Measurements from ENCODE around the gene UNK. TPM values are rescaled to one million over a fixed set of nuclear protein-coding genes. Genes with fewer than 3 reads are reported as not detected.

UNK gene
- total and polyA plus RNA-seq, 2 of the 13 experiments (the other 11 are each of a cell fraction or from before 2014, with no cell fraction given), result 31.6 to 33.0 TPM

DNA sequence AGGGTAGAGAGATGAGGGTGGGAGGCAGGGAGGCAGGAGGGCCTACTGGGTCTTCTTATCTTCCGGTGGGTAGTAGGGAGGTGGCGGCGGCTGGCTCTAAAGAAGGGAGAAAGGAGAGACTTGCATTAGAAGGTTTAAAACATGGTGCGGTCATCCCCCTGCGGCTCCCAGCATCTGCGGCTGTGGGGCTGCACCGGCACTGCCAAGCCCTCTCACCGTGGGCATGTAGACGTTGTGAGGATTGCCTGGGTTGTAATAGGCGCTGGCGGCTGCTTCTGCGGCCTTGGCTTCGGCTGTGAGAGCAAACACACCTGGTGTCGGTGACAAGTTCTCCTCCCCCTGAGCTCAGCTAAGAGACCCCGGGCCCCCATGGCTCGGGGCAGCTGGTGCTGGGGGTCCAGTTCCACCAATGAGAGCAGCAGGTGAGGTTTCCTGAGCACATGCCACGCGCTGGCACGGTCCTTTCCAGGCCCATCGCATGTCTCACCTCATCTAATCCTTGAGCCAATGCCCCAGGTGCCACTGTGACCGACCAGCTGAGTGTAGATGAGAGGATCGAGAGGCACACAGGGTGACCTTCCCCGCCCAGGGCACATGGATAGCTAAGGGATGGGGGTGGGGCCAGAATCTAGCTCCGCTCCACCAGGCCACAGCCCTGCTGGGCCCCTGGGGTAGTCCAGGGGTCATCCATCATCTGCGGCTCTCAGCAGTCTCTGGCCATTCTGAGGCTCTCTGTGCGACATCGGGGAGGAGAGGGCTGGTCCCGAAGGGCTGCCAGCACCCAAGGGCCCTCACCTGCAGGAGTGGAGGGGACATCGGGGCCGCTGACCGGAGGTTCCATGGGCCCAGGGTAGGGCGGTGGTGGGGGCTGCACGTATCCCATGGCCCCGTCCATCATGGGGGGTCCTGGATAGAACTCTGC lies 62.3 kb downstream of the UNK start (continued):
- TF ChIP-seq, protein P1, sequence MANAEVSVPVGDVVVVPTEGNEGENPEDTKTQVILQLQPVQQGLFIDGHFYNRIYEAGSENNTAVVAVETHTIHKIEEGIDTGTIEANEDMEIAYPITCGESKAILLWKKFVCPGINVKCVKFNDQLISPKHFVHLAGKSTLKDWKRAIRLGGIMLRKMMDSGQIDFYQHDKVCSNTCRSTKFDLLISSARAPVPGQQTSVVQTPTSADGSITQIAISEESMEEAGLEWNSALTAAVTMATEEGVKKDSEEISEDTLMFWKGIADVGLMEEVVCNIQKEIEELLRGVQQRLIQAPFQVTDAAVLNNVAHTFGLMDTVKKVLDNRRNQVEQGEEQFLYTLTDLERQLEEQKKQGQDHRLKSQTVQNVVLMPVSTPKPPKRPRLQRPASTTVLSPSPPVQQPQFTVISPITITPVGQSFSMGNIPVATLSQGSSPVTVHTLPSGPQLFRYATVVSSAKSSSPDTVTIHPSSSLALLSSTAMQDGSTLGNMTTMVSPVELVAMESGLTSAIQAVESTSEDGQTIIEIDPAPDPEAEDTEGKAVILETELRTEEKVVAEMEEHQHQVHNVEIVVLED (CRISPR knock-in tag; IDR thresholded peaks at IDR 0.05; ENCODE audit: borderline replicate concordance), result peak; percentile 67; the same call in 1 of the 2 replicates
- TF ChIP-seq ZSCAN25 (CRISPR knock-in tag; IDR thresholded peaks at IDR 0.05) (peak; percentile 98), HMGXB3 (CRISPR knock-in tag; IDR thresholded peaks at IDR 0.05; ENCODE audit: borderline replicate concordance) (peak; percentile 32; the same call in 1 of the 2 replicates), ZNF543 (CRISPR knock-in tag; IDR thresholded peaks at IDR 0.05) (peak; percentile 97), ZNF850 (CRISPR knock-in tag; conservative IDR thresholded peaks at IDR 0.05) (no peak), HMGXB4 (CRISPR knock-in tag; IDR thresholded peaks at IDR 0.05; ENCODE audit: borderline replicate concordance in 1 of 2, low read depth in 1 of 2) (peak; percentile 19 to 84; a peak in 3 of 4 replicates), ZNF7 (CRISPR knock-in tag; IDR thresholded peaks at IDR 0.05) (no peak), ZFP62 (CRISPR knock-in tag; IDR thresholded peaks at IDR 0.05) (no peak), PBX3 (CRISPR knock-in tag; IDR thresholded peaks at IDR 0.05; ENCODE audit: borderline replicate concordance) (no peak), ZNF256 (CRISPR knock-in tag; conservative IDR thresholded peaks at IDR 0.05) (peak; percentile 96), JUN (CRISPR knock-in tag; IDR thresholded peaks at IDR 0.05) (no peak; the same call in 1 of the 2 replicates), ZNF530 (CRISPR knock-in tag; IDR thresholded peaks at IDR 0.05; ENCODE audit: low read depth) (0 out of 2 replicates have a peak, but pooled peaks have one; percentile 88), PLRG1 (conservative IDR thresholded peaks at IDR 0.05) (no peak), ZMAT3 (CRISPR knock-in tag; conservative IDR thresholded peaks at IDR 0.05) (peak; percentile 96), ZNF331 (CRISPR knock-in tag; IDR thresholded peaks at IDR 0.05) (peak; percentile 85)
- TF ChIP-seq, protein P2, sequence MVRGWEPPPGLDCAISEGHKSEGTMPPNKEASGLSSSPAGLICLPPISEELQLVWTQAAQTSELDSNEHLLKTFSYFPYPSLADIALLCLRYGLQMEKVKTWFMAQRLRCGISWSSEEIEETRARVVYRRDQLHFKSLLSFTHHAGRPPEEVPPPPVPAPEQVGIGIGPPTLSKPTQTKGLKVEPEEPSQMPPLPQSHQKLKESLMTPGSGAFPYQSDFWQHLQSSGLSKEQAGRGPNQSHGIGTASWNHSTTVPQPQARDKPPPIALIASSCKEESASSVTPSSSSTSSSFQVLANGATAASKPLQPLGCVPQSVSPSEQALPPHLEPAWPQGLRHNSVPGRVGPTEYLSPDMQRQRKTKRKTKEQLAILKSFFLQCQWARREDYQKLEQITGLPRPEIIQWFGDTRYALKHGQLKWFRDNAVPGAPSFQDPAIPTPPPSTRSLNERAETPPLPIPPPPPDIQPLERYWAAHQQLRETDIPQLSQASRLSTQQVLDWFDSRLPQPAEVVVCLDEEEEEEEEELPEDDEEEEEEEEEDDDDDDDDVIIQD (CRISPR knock-in tag; IDR thresholded peaks at IDR 0.05; ENCODE audit: low read depth), result 0 out of 2 replicates have a peak, but pooled peaks have one; percentile 33

Measured in HepG2 (cell line).